T-helper 17 cell (primary cell): ENCODE results near the gene FSTL4. TPM values are rescaled to one million over a fixed set of nuclear protein-coding genes. Genes with fewer than 3 reads are reported as not detected.

Experiments
- ATAC-seq: fragments of 150-1000 bp; cut with Tn5 transposase; 2 replicates; pipeline ENCODE4 v1.10.0; 2021; ENCODE audit warnings: mild to moderate bottlenecking, moderate library complexity
- DNase-seq, 3 donors: peaks; one replicate each; pipeline versions ENCODE4 v3.0.0 to v3.0.0-alpha.2; 2020 to 2021
- H3K9me3 ChIP-seq: one replicate; pipeline ENCODE4 v1.7.0; 2013; ENCODE audit warnings: low read length, mild to moderate bottlenecking; ENCODE audit not compliant: control insufficient read depth, poor library complexity, severe bottlenecking
- H3K27ac Mint-ChIP-seq: one replicate; pipeline ENCODE4 v1.8.0; 2022; ENCODE audit warnings: mild to moderate bottlenecking, moderate library complexity, mixed read lengths
- H3K27me3 Mint-ChIP-seq: one replicate; pipeline ENCODE4 v1.8.0; 2022; ENCODE audit warnings: mixed read lengths
- H3K36me3 Mint-ChIP-seq: one replicate; pipeline ENCODE4 v1.8.0; 2022; ENCODE audit warnings: low read depth, mixed read lengths
- H3K4me1 Mint-ChIP-seq: one replicate; pipeline ENCODE4 v1.8.0; 2022; ENCODE audit warnings: mild to moderate bottlenecking, mixed read lengths
- H3K4me3 Mint-ChIP-seq: one replicate; pipeline ENCODE4 v1.8.0; 2022; ENCODE audit warnings: mild to moderate bottlenecking, moderate library complexity, mixed read lengths
- total RNA-seq, 4 donors: library from RNA in 2 of 4; stranded (reverse) in 2 of 4; gene quantifications; one replicate each; pipeline ENCODE4 v1.2.3 and lab custom pipeline; 2022 to 2026

Gene FSTL4
- total RNA-seq, 2 donors from 2014 or later = 0.26 TPM; not detected in 1

- H3K27ac Mint-ChIP-seq = peak overlapping the region; percentile 32
- no peaks in the 10 kb centered on the region for H3K36me3 Mint-ChIP-seq
- no peaks in the 10 kb centered on the region for H3K27me3 Mint-ChIP-seq
- peaks cover 4% of the 10 kb centered on the region for H3K4me1 Mint-ChIP-seq
- no peak overlapping the region for H3K4me3 Mint-ChIP-seq
- DNase-seq (no peak), ATAC-seq (no peak)
- no peaks in the 10 kb centered on the region for H3K9me3 ChIP-seq
Measured at GRCh38 chr5:133319905-133320520, 292.3 kb downstream of the FSTL4 start.

DNA sequence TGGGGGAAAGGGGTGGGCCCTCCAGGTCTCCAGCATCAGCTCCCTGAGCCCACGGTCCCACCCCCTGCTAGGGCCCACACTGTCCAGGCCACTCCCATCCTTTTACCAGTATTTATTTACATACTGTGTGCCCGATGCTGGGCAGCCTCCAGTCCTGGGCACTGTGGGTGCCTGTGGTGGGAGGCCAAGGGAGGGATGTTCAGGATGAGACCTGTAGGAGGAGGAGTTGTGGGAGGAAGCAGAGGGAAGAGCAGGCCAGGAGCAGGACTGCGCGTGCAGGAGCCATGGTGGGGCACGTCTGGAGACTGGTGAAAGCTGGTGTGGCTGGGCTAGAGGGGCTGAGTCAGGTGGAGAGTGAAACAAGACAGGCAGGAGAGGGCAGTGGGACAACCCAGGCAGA lies 293.1 kb downstream of the FSTL4 start:
- DNase-seq = no peak

GRCh38 chr5:133317558-133317957 lies 294.8 kb downstream of the FSTL4 start:
- no peak for ATAC-seq
- no peak overlapping the region for H3K27ac Mint-ChIP-seq
- no peaks in the 10 kb centered on the region for H3K36me3 Mint-ChIP-seq

More for the DNA sequence above, 293.1 kb downstream of the FSTL4 start:
- peaks cover 4% of the 10 kb centered on the region for H3K4me1 Mint-ChIP-seq
- H3K4me3 Mint-ChIP-seq = no peak overlapping the region
- H3K9me3 ChIP-seq = no peaks in the 10 kb centered on the region
- no peaks in the 10 kb centered on the region for H3K36me3 Mint-ChIP-seq
- no peaks in the 10 kb centered on the region for H3K27me3 Mint-ChIP-seq
- no peak overlapping the region for H3K27ac Mint-ChIP-seq
- no peak for ATAC-seq

DNA sequence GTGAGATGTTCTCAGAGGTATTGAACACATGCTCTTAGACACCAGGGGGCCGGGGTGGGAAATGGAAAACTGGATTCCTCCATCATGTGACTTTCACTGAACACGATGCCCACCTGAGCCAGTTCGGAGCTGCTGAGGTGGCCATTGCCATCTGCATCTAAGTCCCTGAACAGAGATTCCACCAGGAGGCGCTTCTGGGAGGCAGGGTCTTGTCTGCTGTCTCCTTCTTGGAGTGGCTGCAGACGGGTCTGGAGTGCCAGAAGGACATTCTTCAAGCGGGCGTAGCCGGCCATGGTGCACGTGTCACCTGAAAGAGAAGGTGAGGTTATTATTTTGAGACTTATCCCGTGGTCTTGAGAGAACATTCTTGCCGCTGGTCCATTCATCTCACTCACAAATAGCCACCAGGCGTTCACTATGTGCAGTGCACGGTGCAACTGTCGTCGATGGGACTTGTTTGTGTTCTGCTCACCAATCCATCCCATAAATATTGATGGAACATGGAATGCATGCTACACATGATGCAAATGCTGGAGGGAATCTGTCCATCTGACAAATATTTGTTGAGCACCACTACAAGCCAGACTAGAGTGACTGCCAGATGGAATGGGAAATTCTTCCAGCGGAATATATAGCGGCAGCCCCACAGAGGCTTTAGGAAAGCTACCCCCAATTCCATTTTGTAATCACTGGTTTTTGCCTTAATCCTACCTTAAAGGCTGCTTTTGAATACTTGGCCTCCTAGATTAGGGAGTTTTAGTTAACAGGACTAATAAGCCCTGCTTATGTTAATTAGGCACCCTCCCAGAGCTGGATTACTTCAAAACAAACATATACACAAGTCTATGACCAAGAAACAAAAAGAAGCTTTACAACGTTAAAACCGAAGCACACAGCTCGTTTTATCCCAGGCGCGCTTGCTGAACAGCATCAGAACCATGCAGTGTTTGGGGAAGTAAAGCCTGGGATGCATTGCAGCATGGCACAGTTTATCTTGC lies 295.7 kb downstream of the FSTL4 start:
- no peaks in the 10 kb centered on the region for H3K9me3 ChIP-seq
- no peak for DNase-seq
- H3K27ac Mint-ChIP-seq = no peak overlapping the region
- H3K4me1 Mint-ChIP-seq = peaks cover 4% of the 10 kb centered on the region
- H3K27me3 Mint-ChIP-seq = peaks cover 10% of the 10 kb centered on the region
- no peaks in the 10 kb centered on the region for H3K36me3 Mint-ChIP-seq
- H3K4me3 Mint-ChIP-seq = no peak overlapping the region
- ATAC-seq = no peak

More at GRCh38 chr5:133317558-133317957, 294.8 kb downstream of the FSTL4 start:
- H3K9me3 ChIP-seq = no peaks in the 10 kb centered on the region
- DNase-seq = no peak
- Mint-ChIP-seq H3K4me3 (no peak overlapping the region), H3K4me1 (peaks cover 4% of the 10 kb centered on the region), H3K27me3 (peaks cover 2% of the 10 kb centered on the region)

DNA sequence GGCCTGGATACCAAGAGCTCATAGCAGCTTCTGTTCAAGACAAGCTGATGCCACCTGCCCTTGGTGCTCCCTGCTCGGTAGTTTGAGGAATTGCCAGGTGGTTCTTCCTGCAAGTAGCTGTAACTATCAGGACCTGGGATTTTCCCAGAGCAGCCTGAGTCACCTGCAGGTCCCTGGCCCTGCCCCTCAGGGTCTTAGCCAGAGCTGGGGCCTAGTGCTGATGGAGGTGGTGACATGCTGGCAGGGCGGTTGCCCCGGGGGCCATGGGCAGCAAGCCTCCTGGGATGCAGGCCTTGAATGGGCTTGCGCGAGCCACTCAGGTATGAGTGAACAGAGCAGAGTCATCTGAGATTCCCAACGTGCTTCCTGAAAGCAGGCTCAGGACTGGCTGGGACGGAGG lies 298.3 kb downstream of the FSTL4 start:
- Mint-ChIP-seq H3K36me3 (no peaks in the 10 kb centered on the region), H3K4me1 (peaks cover 2% of the 10 kb centered on the region), H3K27ac (no peak overlapping the region), H3K27me3 (peaks cover 18% of the 10 kb centered on the region), H3K4me3 (no peak overlapping the region)
- no peaks in the 10 kb centered on the region for H3K9me3 ChIP-seq
- ATAC-seq (no peak), DNase-seq (no peak)

DNA sequence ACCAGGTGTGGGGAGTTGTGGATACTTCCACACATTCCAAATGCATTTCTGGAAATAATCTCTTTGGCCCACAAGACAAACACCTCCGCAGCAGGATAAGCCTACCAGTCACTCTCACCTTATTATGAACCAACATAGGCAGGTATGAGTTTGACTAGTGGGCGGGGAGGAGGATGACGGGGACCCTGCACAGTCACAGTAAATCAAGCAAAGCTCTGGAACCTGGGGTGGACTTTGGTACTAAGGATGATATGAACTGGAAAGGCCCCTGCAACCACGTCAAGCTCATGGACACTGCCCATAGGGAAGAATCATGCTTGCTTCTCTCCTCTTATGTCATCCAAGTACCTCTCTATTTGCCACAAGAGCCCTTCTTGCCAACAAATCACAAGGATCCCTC lies 301.2 kb downstream of the FSTL4 start:
- H3K9me3 ChIP-seq = no peaks in the 10 kb centered on the region
- DNase-seq = no peak
- H3K36me3 Mint-ChIP-seq = no peaks in the 10 kb centered on the region
- peaks cover 2% of the 10 kb centered on the region for H3K4me1 Mint-ChIP-seq
- H3K27me3 Mint-ChIP-seq = peaks cover 31% of the 10 kb centered on the region
- no peak overlapping the region for H3K4me3 Mint-ChIP-seq
- H3K27ac Mint-ChIP-seq = no peak overlapping the region
- no peak for ATAC-seq

DNA sequence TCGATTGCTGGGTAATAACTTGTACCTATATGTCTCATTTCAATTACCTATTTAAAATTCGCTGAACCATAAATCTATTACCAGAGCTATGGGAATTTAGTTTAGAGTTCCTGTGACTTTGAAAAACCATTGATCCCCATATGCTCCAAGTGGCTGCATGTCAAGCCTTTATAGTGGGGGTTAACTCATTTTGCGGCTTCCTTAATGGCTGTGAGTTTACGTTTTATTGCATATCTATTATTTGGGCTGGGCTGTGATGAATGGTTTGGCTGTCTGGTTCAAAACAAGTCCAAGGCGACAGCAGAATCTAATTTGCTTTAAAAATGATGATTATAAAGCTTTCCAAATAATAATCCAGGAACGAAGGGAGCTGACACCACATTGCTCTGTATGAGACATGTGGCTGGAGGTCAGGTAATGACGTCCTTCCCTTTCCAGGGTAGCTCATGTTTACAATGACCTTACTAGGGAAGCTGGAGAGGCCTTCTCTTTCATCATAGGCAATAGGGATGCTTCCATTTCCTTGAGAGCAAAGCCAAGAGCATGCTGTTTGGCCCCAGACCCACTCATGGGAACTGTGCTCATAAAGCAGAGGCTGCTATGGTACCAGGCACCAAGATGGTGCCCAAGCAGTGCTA lies 302.2 kb downstream of the FSTL4 start:
- Mint-ChIP-seq H3K27ac (no peak overlapping the region), H3K4me1 (peaks cover 6% of the 10 kb centered on the region), H3K27me3 (peaks cover 31% of the 10 kb centered on the region), H3K36me3 (no peaks in the 10 kb centered on the region), H3K4me3 (no peak overlapping the region)
- DNase-seq (no peak), ATAC-seq (no peak)
- no peaks in the 10 kb centered on the region for H3K9me3 ChIP-seq

DNA sequence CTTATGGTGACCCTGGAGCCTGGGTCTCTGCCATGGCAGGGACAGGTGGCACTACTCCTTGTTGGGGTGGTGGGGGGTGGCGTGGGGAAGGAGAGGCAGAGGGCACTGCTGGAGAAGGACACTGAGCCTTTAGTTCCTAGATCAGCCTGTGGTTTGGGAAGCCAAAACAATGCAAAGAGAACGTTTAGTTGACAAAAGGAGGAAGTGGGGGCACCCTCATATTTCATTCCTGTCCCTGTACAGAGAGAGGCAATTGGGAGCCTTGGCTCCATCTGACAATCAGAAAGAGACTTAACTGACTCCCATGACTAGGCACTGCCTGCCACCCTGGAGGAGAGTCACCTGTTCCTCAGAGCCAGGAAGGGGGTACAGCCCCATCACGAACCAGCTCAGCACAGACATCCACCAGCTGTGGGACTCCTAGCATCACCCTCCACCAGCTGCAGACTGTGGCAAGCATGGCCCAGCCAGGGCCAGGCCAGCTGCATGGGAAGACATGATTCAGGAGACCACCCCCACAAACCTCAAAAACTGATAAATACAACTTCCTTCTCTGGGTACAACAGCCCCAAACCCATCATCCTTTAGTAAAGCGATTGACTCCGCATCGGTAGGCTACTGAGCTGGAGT lies 303.1 kb downstream of the FSTL4 start:
- H3K4me1 Mint-ChIP-seq = peaks cover 6% of the 10 kb centered on the region
- H3K9me3 ChIP-seq = no peaks in the 10 kb centered on the region
- no peak for ATAC-seq
- peaks cover 31% of the 10 kb centered on the region for H3K27me3 Mint-ChIP-seq
- no peak overlapping the region for H3K4me3 Mint-ChIP-seq
- DNase-seq = no peak
- H3K36me3 Mint-ChIP-seq = no peaks in the 10 kb centered on the region
- no peak overlapping the region for H3K27ac Mint-ChIP-seq

- DNase-seq = no peak
- Mint-ChIP-seq H3K36me3 (no peaks in the 10 kb centered on the region), H3K27ac (no peak overlapping the region), H3K27me3 (peaks cover 27% of the 10 kb centered on the region), H3K4me3 (no peak overlapping the region), H3K4me1 (peaks cover 6% of the 10 kb centered on the region)
- no peaks in the 10 kb centered on the region for H3K9me3 ChIP-seq
- no peak for ATAC-seq
Measured at GRCh38 chr5:133307275-133307674, 305.1 kb downstream of the FSTL4 start.

- Mint-ChIP-seq H3K4me1 (peaks cover 4% of the 10 kb centered on the region), H3K27ac (no peak overlapping the region), H3K36me3 (no peaks in the 10 kb centered on the region), H3K27me3 (peaks cover 24% of the 10 kb centered on the region), H3K4me3 (no peak overlapping the region)
- H3K9me3 ChIP-seq = no peaks in the 10 kb centered on the region
- DNase-seq = no peak
- no peak for ATAC-seq
Measured at GRCh38 chr5:133304707-133305216, 307.6 kb downstream of the FSTL4 start.

DNA sequence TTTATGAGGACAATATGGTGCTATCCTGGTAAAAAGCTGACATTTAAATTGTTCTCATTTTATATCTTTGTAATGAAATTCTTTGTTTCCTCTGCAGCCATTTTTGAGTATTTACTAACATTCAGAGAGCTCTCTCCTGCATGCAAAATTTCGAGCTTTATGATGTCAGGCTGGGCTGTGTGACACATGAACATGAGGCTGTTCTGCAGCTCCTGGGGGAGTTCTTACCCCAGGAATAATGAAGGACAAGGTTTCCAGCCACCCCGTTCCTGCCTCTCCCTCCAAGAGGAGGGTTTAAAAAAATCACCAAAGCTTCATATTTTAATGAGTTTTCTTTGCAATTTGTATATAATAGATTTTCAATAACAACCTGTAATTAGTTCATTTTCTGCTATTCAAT lies 308.2 kb downstream of the FSTL4 start:
- no peaks in the 10 kb centered on the region for H3K9me3 ChIP-seq
- H3K27me3 Mint-ChIP-seq = peaks cover 18% of the 10 kb centered on the region
- H3K36me3 Mint-ChIP-seq = no peaks in the 10 kb centered on the region
- no peak for DNase-seq
- no peak for ATAC-seq
- H3K4me1 Mint-ChIP-seq = peaks cover 4% of the 10 kb centered on the region
- H3K4me3 Mint-ChIP-seq = no peak overlapping the region
- no peak overlapping the region for H3K27ac Mint-ChIP-seq

DNA sequence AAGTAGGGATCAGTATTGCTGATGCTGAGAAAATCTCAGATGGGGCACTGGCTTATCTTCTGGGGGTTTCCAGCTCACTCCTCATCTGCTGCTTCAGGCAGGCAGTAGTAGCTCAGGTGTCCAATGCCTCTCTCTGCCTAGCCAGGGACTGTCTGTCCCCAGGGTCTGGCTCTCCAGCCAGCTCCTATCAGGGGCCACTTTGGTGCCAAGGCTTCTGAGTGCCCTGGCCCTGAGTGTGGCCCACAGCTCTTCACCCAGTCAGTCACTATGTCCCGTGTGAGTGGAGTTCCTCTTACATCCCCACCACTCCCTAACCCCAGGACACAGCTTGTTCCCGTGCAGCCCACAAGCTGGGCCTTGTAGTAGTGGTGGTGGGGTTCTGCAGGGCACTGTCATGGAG lies 309.0 kb downstream of the FSTL4 start:
- DNase-seq = no peak
- no peaks in the 10 kb centered on the region for H3K9me3 ChIP-seq
- Mint-ChIP-seq H3K4me3 (no peak overlapping the region), H3K27ac (no peak overlapping the region), H3K4me1 (peaks cover 4% of the 10 kb centered on the region), H3K36me3 (no peaks in the 10 kb centered on the region), H3K27me3 (peaks cover 10% of the 10 kb centered on the region)
- ATAC-seq = no peak

DNA sequence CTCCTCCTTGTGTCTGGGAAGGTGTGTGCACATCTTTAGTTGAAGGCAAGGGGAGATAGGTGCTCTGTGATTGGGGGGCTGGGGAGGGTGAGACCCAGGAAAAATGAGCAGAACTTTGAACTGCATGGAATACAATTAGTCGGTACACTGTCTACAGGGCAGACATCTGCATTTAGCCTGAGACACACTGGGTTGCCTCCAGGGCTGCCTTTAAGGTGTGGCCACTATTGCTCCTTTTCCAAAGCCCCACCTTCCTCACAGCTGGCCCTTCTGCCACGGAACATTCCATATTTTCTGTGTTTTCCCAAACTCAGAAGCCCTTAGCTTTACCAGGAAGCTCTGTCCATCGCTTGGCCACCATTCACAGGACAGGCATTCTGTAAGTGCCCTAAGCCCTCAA lies 312.6 kb downstream of the FSTL4 start:
- H3K36me3 Mint-ChIP-seq = no peaks in the 10 kb centered on the region
- H3K4me3 Mint-ChIP-seq = no peak overlapping the region
- no peaks in the 10 kb centered on the region for H3K4me1 Mint-ChIP-seq
- H3K27me3 Mint-ChIP-seq = peaks cover 4% of the 10 kb centered on the region
- no peak for ATAC-seq
- H3K27ac Mint-ChIP-seq = peak overlapping the region; percentile 51
- H3K9me3 ChIP-seq = no peaks in the 10 kb centered on the region
- DNase-seq = no peak
